ENCODE data around the gene INPP5D.
A peak's percentile ranks its signal among the peaks of the same experiment; 100 is the strongest.

INPP5D gene

DNA sequence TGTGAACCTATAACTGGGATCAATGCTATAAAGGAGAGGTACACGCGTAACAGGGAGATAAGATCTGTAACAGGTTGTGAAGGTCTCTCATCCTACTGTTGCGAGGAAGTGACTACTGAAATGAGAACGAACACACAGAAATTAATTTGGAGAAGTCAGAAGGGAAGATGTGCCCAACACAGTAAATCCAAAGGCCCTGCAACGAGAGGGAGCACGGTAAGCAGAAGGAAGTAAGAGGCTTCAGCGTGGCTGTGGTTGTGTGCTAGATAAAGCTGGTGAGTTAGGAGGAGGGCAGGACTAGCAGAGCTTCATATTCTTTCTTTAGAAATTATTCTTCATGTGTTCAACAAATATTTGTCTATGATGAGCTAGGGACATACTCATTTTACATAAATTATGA, 188.9 kb downstream of the INPP5D start:
- peak; percentile 35 for DNase-seq

DNA sequence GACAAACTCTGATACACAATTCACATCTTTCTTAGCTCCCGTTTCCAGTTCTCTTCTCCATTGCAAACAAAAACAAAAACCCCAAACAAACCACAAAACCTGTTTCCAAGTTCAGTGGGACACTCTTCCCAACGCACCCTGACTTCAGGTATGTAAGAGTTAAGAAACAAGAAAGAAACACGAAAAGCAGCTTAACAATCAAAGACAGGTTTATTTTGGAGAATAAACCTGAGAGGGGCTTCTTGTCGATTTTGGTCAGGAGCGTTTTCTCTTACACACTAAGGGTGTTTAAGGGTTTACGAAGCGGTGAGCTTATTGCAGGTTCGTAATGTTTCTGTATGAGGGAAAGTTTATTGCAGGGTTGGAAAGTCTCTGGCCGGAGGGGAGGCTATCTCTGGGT, 190.4 kb downstream of the INPP5D start:
- DNase-seq, result no peak

DNA sequence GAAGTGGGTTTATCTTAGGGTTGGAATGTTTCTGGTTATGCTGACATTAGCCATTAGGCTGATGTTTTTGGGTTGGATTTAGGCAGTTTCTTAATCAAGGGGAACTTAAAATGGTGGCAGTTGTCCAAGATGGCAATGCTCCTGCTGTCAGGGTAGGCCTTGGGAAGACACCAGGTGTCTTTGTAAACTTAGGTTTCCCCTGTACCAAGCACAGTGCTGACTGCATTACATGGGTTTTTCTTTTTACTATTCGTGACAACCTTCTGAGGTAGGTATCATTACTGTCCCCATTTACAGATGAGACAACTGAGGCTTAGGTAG, 190.8 kb downstream of the INPP5D start:
- no peak for DNase-seq

DNA sequence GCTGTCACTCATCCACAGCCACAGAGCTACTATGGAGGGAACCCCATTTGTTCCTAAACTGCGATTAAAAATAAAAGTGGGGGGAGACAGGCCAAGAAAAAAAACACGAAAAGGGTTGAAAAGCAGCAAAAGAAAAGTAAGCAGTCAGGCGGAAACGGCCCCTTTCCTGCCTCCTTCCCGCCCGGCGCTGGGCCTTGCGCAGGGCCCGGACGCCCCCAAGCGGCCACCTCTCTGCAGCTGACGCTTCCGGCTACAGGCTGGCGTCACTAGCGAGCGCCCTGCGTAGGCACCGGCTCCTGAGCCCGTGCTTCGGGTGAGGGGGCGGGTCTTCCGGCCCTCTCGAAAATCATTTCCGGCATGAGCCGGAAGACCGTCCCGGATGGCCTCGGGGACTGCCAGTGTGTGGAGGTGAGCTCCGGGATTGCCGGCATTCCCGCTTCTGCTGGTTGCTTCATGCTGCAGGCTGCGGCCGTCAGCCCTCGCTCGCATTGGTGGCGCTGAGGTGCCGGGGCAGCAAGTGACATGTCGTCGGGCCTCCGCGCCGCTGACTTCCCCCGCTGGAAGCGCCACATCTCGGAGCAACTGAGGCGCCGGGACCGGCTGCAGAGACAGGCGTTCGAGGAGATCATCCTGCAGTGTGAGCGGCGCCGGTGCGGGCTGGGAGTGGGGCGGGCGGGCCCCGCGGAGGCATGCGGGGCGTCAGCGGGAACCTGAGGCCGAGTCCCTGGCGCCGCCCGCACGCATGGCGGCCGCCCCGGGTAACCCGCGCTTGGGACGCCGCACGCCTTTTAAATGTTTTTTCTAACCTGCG, 191.4 kb downstream of the INPP5D start, which contains the start of gene ATG16L1:
Gene ATG16L1, plus strand, starts transcription at position 368 of the 811 bp plus-strand sequence. Its CDS starts 155 bp downstream, at position 523.
- DNase-seq, result peak; percentile 96

DNA sequence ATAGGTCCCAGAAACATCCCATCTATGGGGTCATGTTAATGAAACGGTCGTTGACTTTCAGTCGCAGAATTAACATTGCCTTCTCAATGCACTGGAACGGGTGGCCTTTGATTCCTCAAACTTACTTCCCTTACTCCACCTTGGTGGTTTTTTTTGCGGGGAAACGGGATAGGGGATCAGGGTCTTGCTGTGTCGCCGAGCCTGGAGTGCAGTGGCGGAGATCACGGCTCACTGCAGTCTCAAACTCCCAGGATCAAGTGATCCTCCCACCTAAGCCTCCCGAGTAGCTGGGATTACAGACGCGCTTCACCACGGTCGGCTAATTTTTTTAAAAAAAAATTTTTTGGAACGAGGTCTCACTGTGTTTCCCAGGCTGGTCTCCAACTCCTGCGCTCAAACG, 192.1 kb downstream of the INPP5D start:
- DNase-seq, result no peak

DNA sequence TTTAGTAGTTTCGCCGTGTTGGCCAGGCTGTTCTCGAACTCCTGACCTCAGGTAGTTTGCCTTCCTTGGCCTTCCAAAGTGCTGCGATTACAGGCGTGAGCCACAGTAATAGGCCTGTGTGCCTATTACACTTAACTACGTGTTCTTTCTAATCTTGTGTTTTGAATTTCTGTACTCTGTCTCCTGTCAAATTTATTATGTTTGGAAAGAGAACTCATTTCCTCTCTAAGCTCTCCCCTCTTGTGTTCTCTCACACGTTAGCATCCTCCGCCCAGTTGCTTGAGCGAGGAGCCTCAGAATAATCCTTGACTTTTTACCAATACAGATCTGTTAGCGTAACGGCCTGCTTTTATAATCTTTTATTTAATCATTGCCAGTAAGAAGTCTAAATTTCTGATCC, 195.0 kb downstream of the INPP5D start:
- DNase-seq, result no peak

DNA sequence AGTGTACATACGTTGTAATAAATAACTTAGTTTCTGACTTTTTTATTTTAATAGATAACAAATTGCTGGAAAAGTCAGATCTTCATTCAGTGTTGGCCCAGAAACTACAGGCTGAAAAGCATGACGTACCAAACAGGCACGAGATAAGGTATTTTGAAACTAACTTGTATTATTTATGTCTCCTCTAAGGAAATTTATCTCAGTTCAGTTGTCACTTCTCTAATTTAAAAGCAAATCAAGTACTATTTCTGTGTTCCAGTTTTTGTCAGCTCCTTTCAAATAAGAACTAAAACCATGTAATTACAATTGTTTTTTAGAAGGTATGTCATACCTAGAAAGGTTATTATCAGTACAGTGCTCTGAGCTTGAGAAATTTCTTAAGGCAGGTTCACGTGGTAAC, 195.9 kb downstream of the INPP5D start:
- no peak for DNase-seq

All from CD4-positive, alpha-beta T cell treated with Interleukin-15 for 1 hour (primary cell).